ENCODE data around the gene SPOCK1. TPM values are rescaled to one million over a fixed set of nuclear protein-coding genes. Genes with fewer than 3 reads are reported as not detected.

Gene SPOCK1
- total RNA-seq, 1 donor from 2014 or later = 1.0 TPM

DNA sequence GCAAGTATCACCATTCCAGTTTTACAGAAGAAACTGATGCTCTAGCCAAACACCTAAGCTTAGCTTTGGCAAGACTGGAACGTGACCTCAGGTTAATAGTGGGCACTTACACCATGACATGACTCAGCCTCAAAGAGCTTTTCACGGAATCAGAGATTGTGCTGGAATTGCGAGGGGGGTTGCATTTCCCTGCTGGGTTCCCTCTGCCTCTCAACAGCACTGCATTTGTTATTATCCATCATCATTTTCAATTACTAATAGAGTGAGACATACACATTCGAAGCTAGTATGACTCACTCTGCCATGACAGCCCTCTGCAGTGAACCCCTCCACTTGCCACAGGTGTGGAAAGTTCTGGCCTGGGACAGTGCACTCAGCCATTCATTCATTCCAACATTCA, 8.0 kb downstream of the SPOCK1 start:
- DNase-seq = peak; percentile 18

DNA sequence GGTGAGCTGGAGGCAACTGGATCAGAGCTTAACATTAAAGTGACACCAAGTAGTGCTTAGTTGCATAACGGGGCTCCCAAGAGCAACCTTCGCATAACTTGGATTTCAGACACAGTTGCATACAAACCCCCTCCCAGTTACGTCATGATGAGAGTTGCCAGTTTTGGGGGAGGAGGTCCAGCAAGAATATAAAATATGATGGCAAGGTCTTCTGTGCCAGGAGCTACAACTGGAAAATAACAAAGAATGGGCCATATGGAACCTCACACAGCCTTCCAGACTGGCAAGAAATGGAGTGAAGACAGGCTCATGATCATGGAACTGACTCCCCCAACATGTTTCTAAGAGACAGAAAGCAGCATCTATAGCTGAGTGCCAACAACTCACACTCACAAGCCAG, 8.5 kb downstream of the SPOCK1 start:
- no peak for DNase-seq

DNA sequence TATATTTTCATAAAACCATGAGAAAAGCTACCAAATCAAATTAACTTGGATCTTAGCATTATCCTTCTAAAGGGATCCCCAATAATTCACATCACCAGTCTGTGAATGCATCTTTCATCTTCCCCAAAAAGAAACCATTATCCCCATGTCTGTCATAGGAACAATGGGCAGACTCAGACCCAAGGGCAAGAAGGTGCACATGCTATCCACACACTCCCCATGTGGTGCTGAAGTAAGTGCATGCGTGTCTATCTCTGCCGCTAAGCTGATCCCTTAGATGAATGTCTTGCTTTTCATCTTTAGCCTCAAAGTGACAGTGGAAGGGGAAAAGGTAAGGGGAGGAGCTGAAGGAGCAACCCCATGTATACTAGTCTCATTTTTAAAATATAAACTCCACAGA, 10.2 kb downstream of the SPOCK1 start:
- no peak for DNase-seq

DNA sequence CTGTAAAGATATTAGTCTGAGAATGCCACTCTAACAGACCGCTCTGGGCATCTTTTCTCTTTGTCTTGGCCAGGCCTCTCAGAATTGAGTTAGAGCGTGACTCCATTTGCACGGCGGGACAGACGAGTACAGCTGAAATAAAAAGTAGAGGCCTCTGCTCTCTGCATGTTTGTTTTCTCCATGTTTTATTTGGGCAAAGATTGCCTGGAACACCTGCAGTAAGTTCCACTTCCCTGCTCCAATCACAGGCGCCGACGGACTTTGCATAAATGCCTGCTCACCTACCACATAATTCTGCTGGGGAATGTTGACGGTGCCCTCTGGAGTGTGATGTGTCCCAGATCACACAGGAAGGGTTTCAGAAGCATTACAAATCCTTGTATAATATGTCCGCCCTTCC, 10.6 kb downstream of the SPOCK1 start:
- DNase-seq = no peak

DNA sequence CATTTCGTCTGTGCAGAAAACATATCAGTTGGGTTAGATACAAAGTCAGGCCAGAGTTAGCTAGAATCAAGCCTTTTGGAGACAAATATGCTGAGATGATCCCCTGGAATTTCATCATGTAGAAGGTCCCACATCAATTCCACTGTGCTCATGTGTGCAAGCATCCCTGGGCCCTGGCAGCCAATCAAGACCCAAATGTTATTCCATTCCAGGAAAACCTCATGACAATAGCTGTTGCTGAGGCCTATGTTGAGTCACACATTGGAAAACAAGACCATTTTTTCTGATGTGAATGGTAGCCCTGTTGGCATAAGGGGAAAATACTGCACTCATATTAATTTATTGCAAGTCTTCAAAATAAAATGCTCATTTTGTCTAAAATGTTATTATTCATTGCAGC, 11.5 kb downstream of the SPOCK1 start:
- peak; percentile 78 for DNase-seq

DNA sequence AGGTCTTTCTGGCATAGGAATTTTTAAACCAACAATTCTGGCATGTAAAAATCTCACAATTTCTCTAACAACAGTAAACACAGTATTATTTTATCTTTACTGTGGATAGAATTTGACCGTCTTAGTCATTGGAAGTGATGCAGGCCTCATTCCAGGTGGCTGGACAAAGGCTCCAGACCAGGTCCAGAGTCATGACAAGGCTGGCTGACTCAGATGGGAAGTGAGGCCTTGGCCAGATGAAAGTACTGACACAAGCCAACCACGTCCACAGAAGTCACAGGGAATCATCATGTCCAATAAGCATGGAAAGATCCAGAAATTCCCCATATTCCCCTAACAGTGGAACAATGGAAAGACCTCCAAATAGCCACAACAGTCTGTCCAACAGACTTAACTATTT, 12.4 kb downstream of the SPOCK1 start:
- DNase-seq = peak; percentile 76

DNA sequence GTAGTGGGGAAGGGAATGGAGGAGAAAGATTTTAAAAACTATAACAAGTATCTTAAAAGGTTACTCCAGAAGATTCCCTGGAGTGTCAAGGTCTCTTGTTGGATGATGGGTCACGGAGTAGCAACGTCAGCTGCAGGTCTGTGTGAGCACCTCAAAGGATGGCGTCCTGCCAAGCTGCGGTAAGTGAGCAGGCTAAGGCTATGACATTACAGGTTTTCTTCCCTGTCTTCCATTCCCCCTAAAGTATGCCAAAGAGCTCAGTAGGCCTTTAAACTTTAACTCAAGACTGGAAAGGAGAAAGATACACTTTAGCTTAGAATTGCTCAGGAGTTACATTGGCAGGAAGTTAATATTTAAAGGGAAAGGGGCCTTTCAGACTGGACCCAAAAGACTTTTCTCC, 17.5 kb downstream of the SPOCK1 start:
- DNase-seq = no peak

DNA sequence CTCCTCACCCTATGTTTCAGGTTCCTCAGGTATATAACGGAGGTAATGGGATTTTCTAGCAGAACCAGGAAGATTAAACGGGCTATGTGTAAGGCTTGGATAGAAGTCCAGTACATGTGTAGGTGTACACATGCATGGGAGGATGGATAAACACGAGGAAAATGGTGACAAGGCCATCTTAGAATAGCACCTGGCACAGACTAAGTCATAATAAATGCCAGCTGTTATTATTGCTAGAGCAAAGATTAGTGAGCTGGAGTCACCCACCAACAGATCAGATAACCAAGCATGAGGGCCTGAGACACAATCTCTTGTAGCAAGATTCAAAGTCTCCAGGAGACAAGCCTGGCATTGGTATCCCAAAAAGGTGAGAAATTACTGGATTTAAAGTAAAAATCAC, 21.1 kb downstream of the SPOCK1 start:
- no peak for DNase-seq

DNA sequence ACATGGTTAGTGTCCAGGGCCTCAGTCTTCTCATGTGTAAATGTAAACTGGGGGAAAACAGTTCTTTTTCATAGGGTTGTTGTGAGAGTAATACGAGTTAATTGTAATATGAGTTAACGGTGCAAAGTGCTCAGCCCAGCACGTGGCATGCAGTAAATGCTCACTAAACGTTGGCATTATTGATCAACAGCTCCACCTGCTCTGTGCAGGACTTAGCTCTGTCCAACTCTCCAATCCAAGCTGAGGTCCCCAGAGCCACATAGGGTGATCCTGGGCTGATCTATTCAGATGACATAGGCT, 28.3 kb downstream of the SPOCK1 start:
- DNase-seq = no peak

DNA sequence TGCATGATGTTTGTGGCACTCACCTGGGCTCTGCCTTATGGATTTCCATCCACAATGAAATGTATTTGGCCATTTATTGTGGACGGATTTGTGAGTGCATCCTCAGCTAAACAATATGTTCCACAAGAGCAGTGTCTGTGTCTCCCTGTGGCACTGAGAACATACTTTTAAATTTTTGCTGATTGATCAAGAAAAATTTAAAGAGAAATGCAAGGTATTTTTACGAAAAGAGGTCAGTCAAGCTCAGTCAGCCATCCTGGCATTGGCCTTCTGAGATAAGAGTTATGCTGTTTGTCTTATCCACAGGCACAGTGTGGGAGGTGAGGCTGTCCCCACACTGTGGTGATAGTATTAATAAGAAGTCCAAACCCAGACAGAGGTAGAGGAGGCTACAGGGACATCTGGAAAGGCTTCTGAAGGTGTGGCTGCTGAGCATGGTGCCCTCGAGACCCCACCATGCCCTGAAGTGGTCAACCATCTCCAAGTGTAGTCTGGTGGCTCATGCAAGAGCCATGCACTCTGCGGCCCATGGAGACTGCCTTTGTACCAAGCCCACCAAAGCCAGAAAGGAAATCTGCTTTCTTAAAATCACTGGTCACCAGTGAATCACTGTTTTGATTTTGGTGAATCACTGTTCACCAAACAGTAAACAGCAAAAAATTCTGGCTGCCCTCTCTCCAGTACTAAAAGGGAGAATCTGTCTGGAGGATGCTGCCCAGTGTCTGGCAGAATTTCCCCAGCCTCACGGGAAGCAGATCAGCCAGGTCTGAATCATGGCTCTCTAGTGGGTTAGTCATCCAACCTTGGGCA, 28.8 kb downstream of the SPOCK1 start:
- DNase-seq = peak; percentile 72

DNA sequence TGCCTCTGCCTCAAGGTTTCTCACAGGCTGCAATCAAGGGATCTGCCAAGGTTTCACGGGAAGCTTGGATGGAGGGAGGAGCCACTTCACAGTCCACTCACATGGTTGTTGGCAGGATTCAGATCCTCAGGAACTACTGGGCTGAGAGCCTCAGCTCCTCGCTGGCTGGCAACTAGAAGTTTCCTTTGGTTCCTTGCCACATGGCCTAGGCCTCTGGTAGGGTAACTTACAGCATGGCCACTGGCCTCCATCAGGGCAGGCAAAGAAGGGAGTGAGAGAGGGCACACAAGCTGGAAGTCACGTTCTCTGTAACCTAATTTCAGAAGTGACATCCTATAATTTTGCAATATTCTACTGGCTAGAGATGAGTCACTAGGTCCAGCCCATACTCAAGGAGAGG, 32.2 kb downstream of the SPOCK1 start:
- DNase-seq = no peak

DNA sequence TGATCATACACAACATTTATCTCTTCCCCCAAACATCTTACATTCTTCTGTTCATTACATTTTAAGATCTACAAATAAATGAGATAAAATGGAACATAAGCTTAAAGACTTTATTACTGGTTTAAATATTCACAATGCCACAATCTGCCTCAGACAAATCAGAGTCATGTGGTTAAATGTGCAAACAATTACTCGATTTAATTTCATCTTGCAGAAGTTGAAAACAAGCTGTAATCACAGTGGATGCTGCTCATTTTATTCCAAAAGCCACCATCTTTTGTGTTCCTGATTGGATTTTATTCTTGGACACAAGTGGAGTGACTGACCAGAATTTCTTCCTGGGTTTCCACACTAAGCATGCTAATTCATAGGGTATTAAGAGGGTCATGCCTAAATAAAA, 33.2 kb downstream of the SPOCK1 start:
- no peak for DNase-seq

DNA sequence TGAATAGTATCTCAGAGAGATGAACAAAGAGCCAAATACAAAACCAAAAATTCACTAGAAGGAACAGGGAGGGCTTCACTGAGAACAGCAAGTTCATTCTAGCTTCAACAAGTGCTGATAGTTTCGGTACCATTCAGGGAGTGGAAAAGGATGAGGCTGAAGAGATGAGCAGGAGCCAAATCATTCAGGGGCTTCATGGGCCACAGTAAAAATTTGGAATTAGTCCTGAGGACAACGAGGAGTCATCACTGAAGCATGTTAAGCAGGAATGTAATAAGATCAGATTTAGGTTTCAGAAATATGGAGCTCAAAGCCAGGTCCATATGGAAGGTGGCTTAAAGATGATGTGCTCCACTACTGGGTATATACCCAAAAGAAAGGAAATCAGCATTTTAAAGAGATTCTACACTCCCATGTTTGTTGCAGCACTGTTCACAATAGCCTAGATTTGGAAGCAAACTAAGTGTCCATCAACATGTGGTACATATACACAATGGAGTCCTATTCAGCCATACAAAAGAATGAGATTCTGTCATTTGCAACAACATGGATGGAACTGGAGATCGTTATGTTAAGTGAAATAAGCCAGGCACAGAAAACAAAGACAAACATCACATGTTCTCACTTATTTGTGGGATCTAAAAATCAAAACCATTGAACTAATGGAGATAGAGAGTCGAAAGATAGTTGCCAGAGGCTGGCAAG, 36.2 kb downstream of the SPOCK1 start:
- no peak for DNase-seq

DNA sequence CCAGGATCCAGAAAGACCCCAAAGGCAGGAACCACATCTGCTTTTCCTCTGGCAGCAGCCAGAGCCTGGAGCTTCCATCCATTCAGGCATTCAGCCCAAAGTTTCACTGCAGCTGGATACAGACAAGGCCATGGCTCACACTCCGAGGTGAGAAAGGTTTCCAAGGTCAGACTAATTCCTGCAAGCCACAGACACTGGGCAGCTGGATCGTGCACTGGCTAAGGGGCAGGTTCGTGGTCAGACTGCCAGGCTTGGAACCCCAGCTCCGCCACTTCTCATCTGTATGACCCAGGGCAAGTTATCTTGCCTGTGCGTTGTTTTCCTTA, 36.9 kb downstream of the SPOCK1 start:
- no peak for DNase-seq

DNA sequence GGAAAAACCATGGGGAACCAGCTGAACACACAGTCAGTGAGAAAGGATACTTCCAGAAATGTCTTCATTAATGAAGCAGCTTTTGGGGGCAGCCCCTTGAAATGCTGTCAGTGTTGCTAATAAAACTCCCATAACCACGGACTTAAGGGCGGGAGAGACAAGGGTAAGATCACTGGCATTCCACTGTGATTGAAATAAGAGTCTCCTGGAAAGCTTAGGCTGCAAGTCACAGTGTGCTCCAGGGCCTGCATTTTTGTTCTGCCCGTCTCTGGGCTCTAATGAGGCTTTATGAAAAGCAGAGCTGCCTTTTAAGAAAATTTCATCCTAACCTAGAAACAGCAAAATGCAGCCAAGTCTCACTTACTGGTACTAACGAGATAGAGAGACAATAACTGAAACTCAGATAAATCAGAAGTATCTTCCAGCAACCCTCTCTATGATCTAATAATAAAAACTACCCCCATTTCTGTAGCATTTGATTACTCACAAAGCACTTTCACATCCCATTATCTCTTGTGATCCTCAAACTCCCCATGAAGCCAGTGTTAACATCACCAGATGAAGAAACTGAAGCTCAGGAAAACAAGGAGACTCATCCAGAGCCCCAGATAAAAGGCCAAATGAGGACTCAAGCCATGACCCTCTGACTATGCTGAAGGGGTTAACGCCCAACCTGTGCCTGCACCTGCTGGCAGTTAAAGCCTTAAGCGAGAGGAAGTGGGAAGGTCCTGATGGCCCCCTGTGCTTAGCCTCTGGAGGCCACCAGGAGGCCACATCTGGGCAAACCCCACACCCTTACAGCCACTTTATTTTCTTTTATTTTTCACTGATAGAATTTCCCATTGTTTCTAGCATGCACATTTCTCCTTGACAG, 37.5 kb downstream of the SPOCK1 start:
- DNase-seq = no peak

DNA sequence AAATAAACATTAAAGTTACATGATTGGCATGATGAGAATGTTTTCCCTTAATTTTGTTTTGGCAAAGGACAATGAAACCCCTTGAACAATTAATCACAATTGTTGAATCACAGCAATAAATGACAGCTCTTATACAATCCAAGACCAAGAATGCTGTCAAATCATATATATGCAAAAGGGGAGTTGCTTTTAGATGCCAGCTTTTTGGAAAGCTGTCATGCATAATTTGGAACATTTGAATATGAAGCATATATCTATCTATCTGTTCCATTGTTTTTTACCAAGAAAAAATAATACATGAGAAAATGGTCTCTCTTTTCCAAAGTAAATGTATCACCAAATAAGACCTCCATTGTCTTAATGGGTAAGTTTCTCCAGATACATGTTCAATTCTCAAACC, 44.5 kb downstream of the SPOCK1 start:
- DNase-seq = no peak

DNA sequence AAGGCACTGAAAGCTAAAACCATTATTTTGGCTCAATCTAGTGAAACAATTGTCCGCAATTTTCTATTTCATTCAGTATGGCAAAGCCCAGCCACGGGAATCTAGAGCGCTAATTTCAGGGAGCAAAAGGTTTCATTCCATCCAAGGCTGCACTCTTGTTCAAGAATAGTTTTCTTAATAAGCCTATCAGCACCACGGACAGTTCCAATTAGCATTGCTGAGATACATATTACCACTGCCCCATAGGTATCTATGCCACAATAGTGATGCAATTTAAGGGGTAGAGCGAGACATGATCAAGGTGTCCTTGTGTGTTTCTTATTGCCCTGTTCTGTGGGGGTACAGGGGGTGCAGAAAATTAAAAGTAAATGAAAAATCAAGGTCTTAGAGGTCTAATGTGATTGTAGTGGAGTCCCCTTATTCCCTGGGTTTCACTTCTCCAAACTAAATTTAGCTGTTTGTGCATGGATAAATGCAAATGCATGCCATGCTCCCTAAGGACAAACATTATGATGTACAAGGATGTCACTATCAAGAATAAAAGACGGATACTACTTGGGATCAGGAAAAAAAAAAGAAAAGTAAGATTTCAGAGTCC, 45.5 kb downstream of the SPOCK1 start:
- peak; percentile 80 for DNase-seq

DNA sequence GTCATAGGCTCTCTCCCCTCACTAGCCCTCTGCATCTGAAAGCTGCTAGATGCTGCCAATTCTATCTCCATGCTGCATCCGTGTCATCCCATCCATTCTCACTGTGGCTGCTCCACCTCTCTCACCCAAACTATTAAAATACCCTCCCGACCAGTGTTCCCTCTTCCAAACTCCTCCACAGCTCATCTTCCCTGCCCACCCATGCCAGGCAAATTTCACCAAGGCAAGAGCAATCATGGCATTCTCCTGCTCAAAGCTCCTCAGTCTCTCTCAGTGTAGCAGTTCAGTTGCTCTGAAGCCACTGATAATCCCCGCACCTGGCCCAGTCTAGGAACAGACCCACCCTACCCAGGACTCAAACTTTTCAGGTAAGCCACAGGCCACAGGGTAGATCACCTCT, 48.4 kb downstream of the SPOCK1 start:
- DNase-seq = no peak

DNA sequence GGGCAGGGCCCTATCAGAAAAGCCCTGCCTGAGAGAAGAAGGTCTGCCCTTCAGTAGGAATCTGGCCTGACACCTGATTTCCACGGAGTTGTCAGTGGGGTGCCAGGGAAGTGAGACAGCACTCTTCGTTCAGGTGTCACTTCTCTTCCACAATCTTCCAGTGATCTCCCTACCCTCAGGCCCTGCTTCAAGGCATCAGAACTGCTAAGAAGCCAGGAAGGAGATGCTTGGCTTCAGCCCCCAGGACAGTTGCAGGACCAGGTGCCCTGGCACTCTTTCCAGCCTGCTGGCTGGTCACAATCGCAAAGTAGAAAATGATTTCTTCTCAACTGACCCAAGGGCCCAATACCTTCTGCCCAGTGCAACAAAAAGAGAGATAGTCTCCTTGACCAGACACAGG, 50.3 kb downstream of the SPOCK1 start:
- DNase-seq = no peak

DNA sequence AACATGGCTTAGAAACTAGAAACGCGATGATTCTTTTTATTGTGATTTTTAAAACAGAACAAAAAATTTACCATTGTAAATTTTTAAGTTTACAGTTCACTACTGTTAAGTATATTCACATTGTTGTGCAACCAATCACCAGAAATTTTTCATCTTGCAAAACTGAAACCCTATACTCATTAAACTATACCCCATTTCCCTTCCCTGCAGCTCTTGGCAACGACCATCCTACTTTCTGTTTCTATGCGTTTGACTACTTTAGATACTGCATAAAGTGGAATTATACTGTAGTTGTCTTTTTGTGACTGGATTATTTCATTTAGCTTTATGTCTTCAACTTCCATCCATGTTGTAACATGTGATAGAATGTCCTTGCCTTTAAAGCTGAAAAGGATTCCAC, 52.5 kb downstream of the SPOCK1 start:
- no peak for DNase-seq

DNA sequence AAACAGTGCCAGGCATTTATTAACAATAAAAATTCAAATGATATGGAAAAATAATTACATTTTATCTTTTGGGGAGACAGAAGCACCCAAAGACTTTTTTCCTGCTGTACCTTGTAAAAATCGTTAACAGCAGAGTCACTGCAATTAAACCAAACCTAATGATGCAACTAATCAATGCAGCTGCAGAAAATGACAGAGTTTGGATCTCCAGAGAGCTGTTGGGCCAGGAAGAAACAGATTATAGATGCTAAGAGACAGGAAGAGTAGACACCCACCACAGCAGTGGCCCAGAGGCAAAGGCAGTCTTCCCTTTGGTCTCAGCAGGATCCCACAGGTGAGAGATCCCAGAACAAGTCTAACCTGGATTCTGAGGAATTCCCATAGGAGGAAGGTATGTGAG, 53.0 kb downstream of the SPOCK1 start:
- DNase-seq = no peak

DNA sequence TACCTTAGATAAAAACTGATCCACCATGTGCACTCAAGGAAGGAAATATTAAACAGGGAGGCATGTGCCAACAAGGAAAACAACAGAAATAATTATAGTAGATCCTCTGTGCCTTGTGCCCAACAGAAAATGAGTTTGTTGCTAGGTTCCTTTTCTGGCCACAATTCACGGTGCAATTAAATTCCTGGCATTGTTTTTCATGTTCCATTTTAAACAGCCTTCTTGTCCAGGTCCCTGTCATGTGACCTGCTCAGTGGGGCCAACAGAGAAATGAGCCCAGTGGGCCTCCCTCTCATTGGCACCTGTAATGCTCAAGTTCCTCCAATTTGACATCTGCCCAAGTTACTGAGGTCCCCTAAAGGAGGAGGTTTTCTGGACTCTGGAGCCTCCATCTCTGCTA, 56.5 kb downstream of the SPOCK1 start:
- DNase-seq = peak; percentile 62

DNA sequence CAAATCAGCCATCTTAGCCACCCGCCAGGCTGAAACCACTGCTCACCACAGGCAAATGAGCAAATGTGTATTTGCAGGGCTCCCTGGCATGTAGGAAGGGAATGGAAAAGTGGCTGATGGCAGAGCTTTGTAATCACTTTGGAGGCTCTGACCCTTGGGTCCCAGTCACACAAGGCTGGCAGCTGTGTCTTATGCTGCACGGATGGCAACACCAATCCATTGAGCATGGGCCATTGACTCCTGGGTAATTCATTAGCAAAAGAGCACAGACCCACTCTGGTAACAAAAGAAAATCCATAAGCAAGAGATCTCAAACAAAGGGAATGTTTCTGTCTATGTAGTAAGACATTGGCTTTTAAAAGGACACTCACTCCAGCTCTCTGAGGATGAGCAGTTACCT, 57.6 kb downstream of the SPOCK1 start:
- DNase-seq = no peak

All from dermis blood vessel endothelial cell (primary cell).